Stimulated activated CD8-positive, alpha-beta memory T cell treated with anti-CD3 and anti-CD28 coated beads, Interleukin-7, amount 100 ng/mL, for 24 hours (primary cell): Measurements from ENCODE around the gene SPOPL.

Source experiments
- DNase-seq: peaks from one replicate; pipeline ENCODE4 v3.0.0-alpha.2; 2020; ENCODE audit warnings: low read depth

Gene SPOPL

GRCh38 chr2:138601458-138602165 is 100.0 kb downstream of the SPOPL start:
- DNase-seq, result no peak

- DNase-seq, result no peak
Measured at GRCh38 chr2:138602166-138602460, 100.5 kb downstream of the SPOPL start.

DNA sequence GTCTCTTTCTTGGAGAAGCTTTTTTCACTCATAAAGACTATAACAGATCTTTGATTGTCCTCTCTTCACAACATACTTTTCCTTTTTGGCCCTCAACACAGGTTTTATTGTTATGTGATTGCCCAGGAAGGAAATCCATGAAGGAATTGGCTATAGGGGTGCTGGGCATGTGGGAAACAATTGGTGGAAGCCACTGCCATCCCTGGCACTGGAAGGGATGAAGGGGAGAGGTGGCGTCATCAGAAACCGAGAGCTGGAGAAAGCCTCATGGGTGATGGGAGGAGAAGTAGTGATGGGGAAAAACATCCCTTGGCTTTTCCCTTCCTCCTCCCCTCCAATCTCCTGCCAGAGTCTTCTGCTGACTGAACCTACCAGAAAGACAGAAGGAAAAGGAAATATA is 106.2 kb downstream of the SPOPL start:
- no peak for DNase-seq

GRCh38 chr2:138609446-138609845 is 107.9 kb downstream of the SPOPL start:
- no peak for DNase-seq

GRCh38 chr2:138610201-138610953 is 108.8 kb downstream of the SPOPL start:
- no peak for DNase-seq

DNA sequence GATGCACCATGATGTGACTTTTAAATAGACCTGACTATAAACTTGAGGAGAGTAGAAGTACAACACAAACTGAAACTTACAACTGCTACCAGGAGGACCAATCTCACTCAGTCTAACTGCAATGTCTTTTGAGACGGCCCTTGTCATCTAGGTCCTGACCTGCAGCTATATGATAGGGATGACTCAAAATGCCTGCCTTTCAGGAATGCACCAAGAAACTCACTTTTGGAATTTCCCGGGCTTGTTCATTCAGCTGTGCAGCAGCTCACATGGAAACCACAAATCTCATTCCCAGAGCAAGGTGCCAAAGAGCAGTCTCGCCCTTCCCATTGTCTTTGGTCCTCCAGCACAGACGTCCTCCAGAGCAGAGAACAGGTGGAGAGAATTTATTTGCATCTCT is 113.7 kb downstream of the SPOPL start:
- DNase-seq, result no peak

DNA sequence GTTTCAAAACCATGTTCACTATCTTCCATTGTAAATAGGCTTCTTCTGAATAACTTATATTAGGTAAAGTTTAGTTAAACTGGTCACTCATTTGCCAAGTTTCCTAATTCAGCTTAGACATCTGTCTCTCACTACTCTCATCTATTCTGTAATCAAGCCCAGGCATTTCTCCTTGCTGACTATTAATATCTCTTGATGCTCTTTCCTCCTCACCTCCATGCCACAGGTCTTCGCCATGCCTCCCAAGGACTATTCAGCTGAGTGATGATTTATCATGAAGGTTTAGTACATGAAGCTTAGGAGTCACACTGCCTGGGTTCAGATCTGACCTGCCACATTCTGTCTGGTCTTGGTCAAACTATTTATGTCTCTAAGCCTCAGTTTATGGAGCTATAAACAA is 115.5 kb downstream of the SPOPL start:
- DNase-seq, result no peak

DNA sequence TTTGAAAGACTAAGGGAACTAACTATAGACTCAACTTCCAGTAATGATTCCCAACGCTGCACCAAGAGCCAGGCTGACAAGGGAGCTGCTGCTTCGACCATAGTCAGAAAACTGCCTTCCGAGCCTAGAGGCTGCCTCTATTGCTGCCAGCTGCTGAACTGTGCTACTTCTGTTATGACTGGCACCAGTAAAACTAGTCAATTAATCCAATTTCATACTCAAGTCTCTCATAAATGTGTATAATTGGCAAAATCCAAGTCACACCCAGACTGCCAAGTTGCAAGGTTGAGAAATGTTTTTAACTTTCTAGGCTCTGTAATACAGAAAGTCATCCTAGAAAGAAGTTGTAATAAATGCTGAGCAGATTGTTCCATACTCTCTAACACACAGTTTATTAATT is 117.4 kb downstream of the SPOPL start:
- DNase-seq, result no peak

DNA sequence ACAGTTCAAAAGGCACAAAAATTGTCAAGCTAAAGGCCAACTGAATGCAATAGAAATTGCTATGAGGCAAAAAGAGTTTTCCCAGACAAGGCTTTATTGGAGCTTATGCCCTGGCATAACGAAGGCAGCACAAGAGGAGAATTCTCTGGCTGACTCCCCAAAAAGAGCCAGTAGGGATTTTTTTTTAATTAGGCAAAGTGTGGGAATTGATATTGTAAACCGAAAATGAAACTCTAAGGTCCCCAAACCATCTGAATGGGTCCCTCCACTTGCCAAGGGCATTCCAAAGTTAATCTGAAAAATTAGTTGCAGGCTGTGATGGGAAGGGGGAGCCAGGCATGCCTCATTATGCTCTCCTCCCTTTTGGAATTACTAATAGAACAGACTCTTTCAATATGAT is 118.9 kb downstream of the SPOPL start:
- DNase-seq, result no peak

GRCh38 chr2:138621139-138621538 is 119.6 kb downstream of the SPOPL start:
- no peak for DNase-seq

DNA sequence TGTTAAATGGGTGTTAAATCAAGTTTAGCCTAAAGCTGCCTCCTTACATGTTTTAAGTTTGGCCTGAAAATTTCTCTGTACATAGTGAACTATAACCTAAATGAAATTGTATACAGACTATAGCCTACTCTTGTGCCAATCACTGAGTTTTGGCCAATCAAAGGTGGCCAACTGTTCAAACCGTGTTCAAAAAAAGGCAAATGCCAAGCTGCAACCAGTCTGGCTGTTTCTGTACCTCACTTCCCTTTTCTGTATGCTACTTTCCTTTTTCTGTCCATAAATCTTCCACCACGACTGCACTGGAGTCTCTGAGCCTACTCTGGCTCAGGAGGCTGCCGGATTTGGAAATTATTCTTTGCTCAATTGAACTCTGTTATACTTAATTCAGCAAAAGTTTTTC is 121.0 kb downstream of the SPOPL start:
- DNase-seq, result no peak
